GM19238 (cell line): Measurements from ENCODE around the gene ADIPOR1.
A peak's percentile ranks its signal among the peaks of the same experiment; 100 is the strongest.

ENCODE experiments used
- DNase-seq: peaks from one replicate; pipeline ENCODE4 v3.0.0; 2011; ENCODE audit warnings: low spot score; ENCODE audit not compliant: insufficient read length

ADIPOR1 gene

GRCh38 chr1:202972046-202972445, 13.9 kb upstream of the ADIPOR1 start:
- DNase-seq = no peak

GRCh38 chr1:202968895-202969295, 10.8 kb upstream of the ADIPOR1 start:
- DNase-seq = peak; percentile 71

- no peak for DNase-seq
Measured at GRCh38 chr1:202968351-202968750, 10.2 kb upstream of the ADIPOR1 start.

- peak; percentile 26 for DNase-seq
Measured at GRCh38 chr1:202967684-202968281, 9.7 kb upstream of the ADIPOR1 start.

- DNase-seq = peak; percentile 7
Measured at GRCh38 chr1:202966006-202966898, 8.1 kb upstream of the ADIPOR1 start.

GRCh38 chr1:202965422-202965821, 7.3 kb upstream of the ADIPOR1 start:
- no peak for DNase-seq

- DNase-seq = no peak
Measured at GRCh38 chr1:202964791-202965410, 6.8 kb upstream of the ADIPOR1 start.

GRCh38 chr1:202961220-202961880, 3.2 kb upstream of the ADIPOR1 start:
- no peak for DNase-seq

- DNase-seq = no peak
Measured at GRCh38 chr1:202959276-202959620, 1.1 kb upstream of the ADIPOR1 start.

GRCh38 chr1:202958544-202959275, 598 bp upstream of the ADIPOR1 start:
- peak; percentile 9 for DNase-seq

GRCh38 chr1:202956969-202957368, 1.1 kb downstream of the ADIPOR1 start:
- no peak for DNase-seq

- DNase-seq = no peak
Measured at GRCh38 chr1:202954057-202954745, 3.9 kb downstream of the ADIPOR1 start.

GRCh38 chr1:202953392-202953791, 4.7 kb downstream of the ADIPOR1 start:
- no peak for DNase-seq

GRCh38 chr1:202952818-202953217, 5.3 kb downstream of the ADIPOR1 start:
- DNase-seq = no peak

GRCh38 chr1:202952099-202952498, 6.0 kb downstream of the ADIPOR1 start:
- DNase-seq = no peak

GRCh38 chr1:202951437-202951836, 6.7 kb downstream of the ADIPOR1 start:
- no peak for DNase-seq

GRCh38 chr1:202945483-202945882, 12.6 kb downstream of the ADIPOR1 start:
- no peak for DNase-seq

- DNase-seq = no peak
Measured at GRCh38 chr1:202944438-202944921, 13.6 kb downstream of the ADIPOR1 start.

- no peak for DNase-seq
Measured at GRCh38 chr1:202942426-202942825, 15.7 kb downstream of the ADIPOR1 start.

GRCh38 chr1:202941372-202941771, 16.7 kb downstream of the ADIPOR1 start:
- DNase-seq = no peak
